K562 treated with DMSO at 1 percent for 48 hours (cell line): ENCODE results near the gene SERPINA12. TPM values are rescaled to one million over a fixed set of nuclear protein-coding genes. Genes with fewer than 3 reads are reported as not detected.

ENCODE experiments used
- total RNA-seq: library from RNA; unstranded; fragments of 300-600 nt; gene quantifications from 2 replicates; pipeline ENCODE4 v1.2.3, GENCODE V29; 2022; ENCODE audit warnings: low replicate concordance; ENCODE audit errors: extremely low read depth

Gene SERPINA12
- total RNA-seq: not detected in 2 replicates

GRCh38 chr14:94509356-94509755 lies at the start of gene SERPINA12:
Gene SERPINA12 (minus strand): TSS chr14:94509469. CDS start chr14:94498397, 11,072 bp downstream.

GRCh38 chr14:94476023-94476422 lies 33.2 kb downstream of the SERPINA12 start, which contains the start of gene SERPINA9:
Gene SERPINA9 (minus strand): TSS chr14:94476197. CDS start chr14:94469840, 6,357 bp downstream.

Other genes starting within 250 kb of the SERPINA12 start
- not detected in 2 replicates for gene SERPINA10, start 216.2 kb downstream of the SERPINA12 start, total RNA-seq
- gene SERPINA6, start 186.1 kb downstream of the SERPINA12 start, total RNA-seq: not detected in 2 replicates
- not detected in 2 replicates for gene SERPINA2, start 142.8 kb downstream of the SERPINA12 start, total RNA-seq
- gene SERPINA1, start 120.9 kb downstream of the SERPINA12 start, total RNA-seq: not detected in 2 replicates
- gene SERPINA11, start 56.7 kb downstream of the SERPINA12 start, total RNA-seq: not detected in 2 replicates
- gene SERPINA9, start 33.3 kb downstream of the SERPINA12 start, total RNA-seq: not detected in 2 replicates
- not detected in 2 replicates for gene SERPINA4, start 52.0 kb upstream of the SERPINA12 start, total RNA-seq
- not detected in 2 replicates for gene SERPINA5, start 72.0 kb upstream of the SERPINA12 start, total RNA-seq
- gene SERPINA3, start 102.9 kb upstream of the SERPINA12 start, total RNA-seq: not detected in 2 replicates